H1 (cell line): ENCODE measurements around the gene ZBTB26. TPM values are rescaled to one million over a fixed set of nuclear protein-coding genes. Genes with fewer than 3 reads are reported as not detected.

ENCODE experiments used
- ATF2 ChIP-seq: IDR thresholded peaks from 2 replicates; pipeline ENCODE4 v1.6.1; 2012; ENCODE audit warnings: low read length, inconsistent platforms
- BCL11A ChIP-seq, 2 experiments: IDR thresholded peaks; one replicate each; pipeline ENCODE4 v1.6.1; 2011; ENCODE audit warnings: low read depth in 2 of 2, low read length in 2 of 2, mild to moderate bottlenecking in 2 of 2
- EZH2 ChIP-seq: fragments of 200-600 bp; sonication (generic); IDR thresholded peaks from 2 replicates; pipeline ENCODE4 v1.7.1; 2012; ENCODE audit warnings: low read depth, mild to moderate bottlenecking, moderate library complexity, low read length, inconsistent platforms; ENCODE audit not compliant: severe bottlenecking
- MAFK ChIP-seq: IDR thresholded peaks from 2 replicates; pipeline ENCODE4 v1.6.1; 2012; ENCODE audit warnings: low read depth, mild to moderate bottlenecking, improper control_type of control experiment, low read length
- POLR2A ChIP-seq, 2 experiments: IDR thresholded peaks; 1 replicate in 1 of 2; 2 replicates in 1 of 2; pipeline ENCODE4 v1.6.1; 2011; ENCODE audit warnings: low read depth in 2 of 2, low read length in 2 of 2, mild to moderate bottlenecking in 2 of 2; ENCODE audit errors: control extremely low read depth in 1 of 2
- TAF7 ChIP-seq: optimal IDR thresholded peaks from 2 replicates; pipeline ENCODE3; 2011; ENCODE audit warnings: low read depth, mild to moderate bottlenecking, inconsistent platforms, low read length, moderate library complexity, borderline replicate concordance
- polyA plus RNA-seq, 7 experiments: library from polyadenylated mRNA; depleted of rRNA in 3 of 7; stranded (reverse) in 5 of 7; unstranded in 2 of 7; fragments of >200 nt in 5 of 7; fragments of 200-250 nt in 2 of 7; gene quantifications; 1 replicate in 5 of 7; 2 replicates in 1 of 7; 4 replicates in 1 of 7; pipeline versions ENCODE4 v1.2.1 to v1.2.3, GENCODE V29; 2011 to 2013; ENCODE audit warnings: missing spikeins in 2 of 7, mixed read lengths in 2 of 7
- total RNA-seq: library from RNA; stranded (reverse); fragmentation: NEBNext Ultra II Directional; extraction: Animal tissue kit (Norgen Biotek cat#: 25700); gene quantifications from 2 replicates; pipeline ENCODE4 v1.2.1, GENCODE V29; 2021

ZBTB26 gene
- total and polyA plus RNA-seq, 2 of the 8 experiments (the other 6 are each of a cell fraction or from before 2014, with no cell fraction given) = 5.7 to 7.4 TPM

- TF ChIP-seq BCL11A (IDR thresholded peaks at IDR 0.05; ENCODE audit: low read depth in 2 of 2, low read length in 2 of 2) (no peak), EZH2 (no peak), ATF2 (no peak), MAFK (no peak), POLR2A (IDR thresholded peaks at IDR 0.05; ENCODE audit: control extremely low read depth in 1 of 2, low read depth in 2 of 2, low read length in 2 of 2) (no peak), TAF7 (no peak)
Measured at GRCh38 chr9:122955961-122956360, 24.6 kb upstream of the ZBTB26 start (continued).
